ENCODE results near the gene MRC1. TPM values are rescaled to one million over a fixed set of nuclear protein-coding genes. Genes with fewer than 3 reads are reported as not detected.

Gene MRC1
- polyA plus RNA-seq, 3 donors: 0.11 to 0.41 (median 0.34) TPM

DNA sequence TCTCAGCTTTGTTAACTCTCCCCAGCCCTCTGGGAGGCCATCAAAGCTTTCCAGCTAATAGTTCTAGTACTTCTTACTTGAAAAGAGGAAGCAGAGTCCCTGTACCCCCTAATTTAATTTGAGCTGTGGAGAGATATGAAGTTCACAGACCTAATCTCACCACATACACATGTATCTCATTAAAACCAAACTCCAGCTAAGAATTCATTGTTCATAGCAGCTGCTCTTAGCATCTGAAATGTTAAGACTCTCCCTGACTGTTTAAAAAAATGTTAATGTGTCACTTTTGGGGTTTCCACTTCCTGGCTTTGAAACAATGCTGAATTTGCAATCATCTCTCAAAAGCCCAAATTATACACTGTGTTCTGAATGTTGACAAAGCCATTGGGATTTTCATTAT is 16.2 kb upstream of the MRC1 start:
- Histone ChIP-seq H3K4me3 (replicated peaks in 1 of 3; ENCODE audit: low read depth in 2 of 3, low read length in 3 of 3) (no peak overlapping the region), H3K4me2 (replicated peaks; ENCODE audit: extremely low read depth, low read length, poor library complexity, severe bottlenecking) (no peak overlapping the region), H4K20me1 (ENCODE audit: insufficient read depth, low read length) (no peaks in the 10 kb centered on the region), H3K79me2 (ENCODE audit: insufficient read depth, low read length) (no peaks in the 10 kb centered on the region), H3K4me1 (ENCODE audit: control insufficient read depth in 1 of 2, insufficient read depth in 2 of 2, low read length in 2 of 2) (peaks cover 7 to 14% of the 10 kb centered on the region in 2 donors), H3K9ac (ENCODE audit: insufficient read depth, low read length, poor library complexity, severe bottlenecking) (no peak overlapping the region), H3K36me3 (replicated peaks in 1 of 2; ENCODE audit: control insufficient read depth in 1 of 2, insufficient read depth in 2 of 2, low read length in 2 of 2) (no peaks in the 10 kb centered on the region), H3K27me3 (ENCODE audit: control insufficient read depth in 2 of 2, insufficient read depth in 2 of 2, low read length in 2 of 2) (no peaks in the 10 kb centered on the region), H3K9me3 (replicated peaks in 1 of 2; ENCODE audit: control insufficient read depth in 1 of 2, insufficient read depth in 1 of 2, low read length in 2 of 2) (no peaks in the 10 kb centered on the region), H2AFZ (ENCODE audit: insufficient read depth, low read depth, low read length, poor library complexity, severe bottlenecking) (no peak overlapping the region), H3K27ac (ENCODE audit: low read depth in 1 of 2, low read length in 2 of 2) (no peak overlapping the region)
- TF ChIP-seq, protein P1, sequence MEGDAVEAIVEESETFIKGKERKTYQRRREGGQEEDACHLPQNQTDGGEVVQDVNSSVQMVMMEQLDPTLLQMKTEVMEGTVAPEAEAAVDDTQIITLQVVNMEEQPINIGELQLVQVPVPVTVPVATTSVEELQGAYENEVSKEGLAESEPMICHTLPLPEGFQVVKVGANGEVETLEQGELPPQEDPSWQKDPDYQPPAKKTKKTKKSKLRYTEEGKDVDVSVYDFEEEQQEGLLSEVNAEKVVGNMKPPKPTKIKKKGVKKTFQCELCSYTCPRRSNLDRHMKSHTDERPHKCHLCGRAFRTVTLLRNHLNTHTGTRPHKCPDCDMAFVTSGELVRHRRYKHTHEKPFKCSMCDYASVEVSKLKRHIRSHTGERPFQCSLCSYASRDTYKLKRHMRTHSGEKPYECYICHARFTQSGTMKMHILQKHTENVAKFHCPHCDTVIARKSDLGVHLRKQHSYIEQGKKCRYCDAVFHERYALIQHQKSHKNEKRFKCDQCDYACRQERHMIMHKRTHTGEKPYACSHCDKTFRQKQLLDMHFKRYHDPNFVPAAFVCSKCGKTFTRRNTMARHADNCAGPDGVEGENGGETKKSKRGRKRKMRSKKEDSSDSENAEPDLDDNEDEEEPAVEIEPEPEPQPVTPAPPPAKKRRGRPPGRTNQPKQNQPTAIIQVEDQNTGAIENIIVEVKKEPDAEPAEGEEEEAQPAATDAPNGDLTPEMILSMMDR (IDR thresholded peaks at IDR 0.05): no peak
- Mint-ChIP-seq H3K36me3 (no peaks in the 10 kb centered on the region), H3K4me3 (no peak overlapping the region), H3K4me1 (peaks cover 15% of the 10 kb centered on the region), H3K9me3 (peaks cover 0 to 2% (median 0%) of the 10 kb centered on the region in 7 donors), H3K27ac (no peak overlapping the region), H3K27me3 (ENCODE audit: low read depth in 3 of 3) (peaks cover 0 to under 1% (median 0%) of the 10 kb centered on the region in 3 donors)
- no peak for DNase-seq
- intact Hi-C loops (cut with micrococcal nuclease): no loop called here

DNA sequence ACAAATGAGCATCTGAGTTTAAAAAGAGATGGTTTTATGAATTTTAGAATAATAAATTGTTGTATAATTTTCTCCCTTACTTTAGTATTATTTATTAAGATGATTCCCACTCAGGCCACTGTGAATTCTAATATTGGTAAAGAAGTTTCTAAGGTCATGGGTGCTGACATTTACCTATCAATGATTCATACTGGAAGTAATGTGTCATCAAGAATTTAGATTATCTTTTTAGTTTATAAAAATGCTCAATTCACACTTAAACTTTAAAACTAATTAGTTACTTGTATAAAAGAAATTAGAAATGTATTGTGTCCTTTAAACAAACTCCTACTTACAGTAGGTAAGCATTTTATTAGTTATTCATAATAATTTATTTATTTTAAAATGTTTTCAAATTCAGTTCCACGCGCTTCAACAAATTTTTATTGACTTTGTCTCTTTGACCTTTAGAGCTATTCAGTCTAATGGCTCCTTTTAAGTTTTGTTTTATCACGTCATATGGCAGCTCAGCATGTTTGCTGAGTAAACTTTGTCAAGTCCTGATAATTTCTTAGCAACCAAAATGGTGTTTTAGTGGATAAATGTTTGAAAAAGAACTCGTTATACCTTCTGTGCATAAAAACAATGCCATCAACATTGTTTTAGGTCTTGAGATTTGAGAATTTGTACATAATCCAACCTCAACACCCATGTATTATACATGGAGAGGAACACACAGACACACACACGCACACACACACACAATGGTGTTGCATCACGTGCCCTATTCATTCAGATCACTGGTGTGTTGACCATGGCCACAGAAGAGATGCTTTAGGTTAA is 15.1 kb upstream of the MRC1 start:
- no peak for DNase-seq
- peaks cover 0 to 2% (median 0%) of the 10 kb centered on the region in 3 donors for H3K27me3 Mint-ChIP-seq (ENCODE audit: low read depth in 3 of 3)

More for the DNA sequence above, 15.1 kb upstream of the MRC1 start:
- peaks cover 0 to 2% (median 0%) of the 10 kb centered on the region in 7 donors for H3K9me3 Mint-ChIP-seq
- H3K36me3 Mint-ChIP-seq: no peaks in the 10 kb centered on the region
- Histone ChIP-seq H3K27me3 (ENCODE audit: control insufficient read depth in 2 of 2, insufficient read depth in 2 of 2, low read length in 2 of 2) (no peaks in the 10 kb centered on the region), H3K9ac (ENCODE audit: insufficient read depth, low read length, poor library complexity, severe bottlenecking) (no peak overlapping the region), H3K4me3 (replicated peaks in 1 of 3; ENCODE audit: low read depth in 2 of 3, low read length in 3 of 3) (no peak overlapping the region), H3K79me2 (ENCODE audit: insufficient read depth, low read length) (no peaks in the 10 kb centered on the region), H3K27ac (ENCODE audit: low read depth in 1 of 2, low read length in 2 of 2) (no peak overlapping the region), H4K20me1 (ENCODE audit: insufficient read depth, low read length) (no peaks in the 10 kb centered on the region), H3K36me3 (replicated peaks in 1 of 2; ENCODE audit: control insufficient read depth in 1 of 2, insufficient read depth in 2 of 2, low read length in 2 of 2) (no peaks in the 10 kb centered on the region), H3K4me1 (ENCODE audit: control insufficient read depth in 1 of 2, insufficient read depth in 2 of 2, low read length in 2 of 2) (peaks cover 7 to 14% of the 10 kb centered on the region in 2 donors), H3K4me2 (replicated peaks; ENCODE audit: extremely low read depth, low read length, poor library complexity, severe bottlenecking) (no peak overlapping the region), H3K9me3 (replicated peaks in 1 of 2; ENCODE audit: control insufficient read depth in 1 of 2, insufficient read depth in 1 of 2, low read length in 2 of 2) (no peaks in the 10 kb centered on the region), H2AFZ (ENCODE audit: insufficient read depth, low read depth, low read length, poor library complexity, severe bottlenecking) (no peak overlapping the region)
- 100% methylated on average over 4 of the region's 6 CpGs for WGBS (ENCODE audit: insufficient coverage)
- no peak overlapping the region for H3K4me3 Mint-ChIP-seq
- H3K4me1 Mint-ChIP-seq: peaks cover 15% of the 10 kb centered on the region
- intact Hi-C loops (cut with micrococcal nuclease): no loop called here
- no peak overlapping the region for H3K27ac Mint-ChIP-seq
- TF ChIP-seq, protein P1 (IDR thresholded peaks at IDR 0.05): no peak

All from CD14-positive monocyte (primary cell).